NCI-H345 (cell line): Measurements from ENCODE around the gene IMMP2L.

ENCODE experiments used
- DNase-seq: peaks from one replicate; lab custom pipeline; 2025; lab: John Stamatoyannopoulos, UW

Gene IMMP2L

GRCh38 chr7:110803602-110804143, 758.6 kb downstream of the IMMP2L start:
- no peak for DNase-seq

GRCh38 chr7:110801502-110801901, 760.8 kb downstream of the IMMP2L start:
- DNase-seq: no peak

GRCh38 chr7:110800984-110801383, 761.3 kb downstream of the IMMP2L start:
- DNase-seq: no peak

- no peak for DNase-seq
Observed at GRCh38 chr7:110797656-110798055, 764.6 kb downstream of the IMMP2L start.

- no peak for DNase-seq
Observed at GRCh38 chr7:110790992-110791391, 771.3 kb downstream of the IMMP2L start.

- no peak for DNase-seq
Observed at GRCh38 chr7:110786328-110786965, 775.8 kb downstream of the IMMP2L start.

GRCh38 chr7:110784749-110785148, 777.5 kb downstream of the IMMP2L start:
- no peak for DNase-seq

GRCh38 chr7:110780712-110781111, 781.6 kb downstream of the IMMP2L start:
- DNase-seq: no peak

- DNase-seq: no peak
Observed at GRCh38 chr7:110779339-110779738, 783.0 kb downstream of the IMMP2L start.

GRCh38 chr7:110775046-110775445, 787.2 kb downstream of the IMMP2L start:
- no peak for DNase-seq

GRCh38 chr7:110774071-110774470, 788.2 kb downstream of the IMMP2L start:
- DNase-seq: no peak

- no peak for DNase-seq
Observed at GRCh38 chr7:110772615-110773014, 789.7 kb downstream of the IMMP2L start.

GRCh38 chr7:110771717-110772116, 790.6 kb downstream of the IMMP2L start:
- no peak for DNase-seq

- DNase-seq: no peak
Observed at GRCh38 chr7:110767550-110768110, 794.7 kb downstream of the IMMP2L start.

- DNase-seq: no peak
Observed at GRCh38 chr7:110766864-110767263, 795.4 kb downstream of the IMMP2L start.

- DNase-seq: no peak
Observed at GRCh38 chr7:110764852-110765251, 797.4 kb downstream of the IMMP2L start.

- peak; percentile 41 for DNase-seq
Observed at GRCh38 chr7:110762546-110763225, 799.6 kb downstream of the IMMP2L start.

- DNase-seq: no peak
Observed at GRCh38 chr7:110760341-110760740, 802.0 kb downstream of the IMMP2L start.

- DNase-seq: no peak
Observed at GRCh38 chr7:110759069-110759468, 803.2 kb downstream of the IMMP2L start.

- no peak for DNase-seq
Observed at GRCh38 chr7:110754649-110755048, 807.6 kb downstream of the IMMP2L start.

GRCh38 chr7:110750931-110751605, 811.2 kb downstream of the IMMP2L start:
- no peak for DNase-seq

- DNase-seq: no peak
Observed at GRCh38 chr7:110733221-110733620, 829.1 kb downstream of the IMMP2L start.

GRCh38 chr7:110724811-110725210, 837.5 kb downstream of the IMMP2L start:
- DNase-seq: no peak
